CD4-positive, alpha-beta T cell (primary cell): ENCODE measurements around the gene MACROD2. TPM values are rescaled to one million over a fixed set of nuclear protein-coding genes. Genes with fewer than 3 reads are reported as not detected.

Source experiments
- ATAC-seq: fragments of 200-7000 bp; cut with Tn5 transposase; one replicate; pipeline ENCODE4 v1.10.0; 2022; ENCODE audit warnings: mild to moderate bottlenecking; ENCODE audit not compliant: poor library complexity
- CTCF ChIA-PET: fragments of 350-600 bp; sonication (Branson Sonifier 250); formaldehyde crosslinking; loops from one replicate; lab custom pipeline; 2021; ENCODE audit warnings: antibody characterized with exemption, inconsistent platforms; lab: Charles Lee
- POLR2A ChIA-PET: fragments of 350-600 bp; sonication (Branson Sonifier 250); formaldehyde crosslinking; loops from one replicate; lab custom pipeline; 2021; ENCODE audit warnings: antibody characterized with exemption, inconsistent platforms; lab: Charles Lee
- DNase-seq, 14 experiments: peaks; one replicate each; pipeline ENCODE4 v3.0.0-alpha.2; 2013 to 2020; ENCODE audit warnings: mixed read lengths in 2 of 14
- H3K27ac ChIP-seq, 2 donors: one replicate each; pipeline versions ENCODE4 v1.5.1 to v1.7.0; 2013; ENCODE audit warnings: low read length in 2 of 2, low read depth in 1 of 2, mild to moderate bottlenecking in 1 of 2
- H3K27me3 ChIP-seq, 2 experiments: 1 replicate in 1 of 2; 2 replicates in 1 of 2; pipeline versions ENCODE4 v1.6.1 to v1.7.0; 2013; ENCODE audit warnings: low read length in 2 of 2, control low read depth in 1 of 2, mild to moderate bottlenecking in 1 of 2, moderate library complexity in 1 of 2; ENCODE audit not compliant: insufficient read depth in 2 of 2, control insufficient read depth in 1 of 2
- H3K36me3 ChIP-seq: one replicate; pipeline ENCODE4 v1.6.1; 2013; ENCODE audit warnings: low read length, control low read depth; ENCODE audit not compliant: insufficient read depth
- H3K4me1 ChIP-seq: one replicate; pipeline ENCODE4 v1.6.1; 2013; ENCODE audit warnings: low read length, control low read depth; ENCODE audit not compliant: insufficient read depth
- H3K4me3 ChIP-seq: one replicate; pipeline ENCODE4 v1.5.1; 2013; ENCODE audit warnings: mild to moderate bottlenecking, low read length, moderate library complexity
- H3K9me3 ChIP-seq, 2 experiments: 1 replicate in 1 of 2; 2 replicates in 1 of 2; pipeline versions ENCODE4 v1.6.1 to v1.7.0; 2013; ENCODE audit warnings: low read length in 2 of 2, mild to moderate bottlenecking in 2 of 2, control low read depth in 1 of 2, moderate library complexity in 1 of 2; ENCODE audit not compliant: control insufficient read depth in 1 of 2, insufficient read depth in 1 of 2
- H3K27ac Mint-ChIP-seq: one replicate; pipeline ENCODE4 v1.8.0; 2020; ENCODE audit warnings: mixed read lengths
- H3K27me3 Mint-ChIP-seq: one replicate; pipeline ENCODE4 v1.8.0; 2021; ENCODE audit warnings: mixed read lengths
- H3K36me3 Mint-ChIP-seq: one replicate; pipeline ENCODE4 v1.8.0; 2021; ENCODE audit warnings: low read depth, mixed read lengths
- H3K4me1 Mint-ChIP-seq: one replicate; pipeline ENCODE4 v1.8.0; 2021; ENCODE audit warnings: low read depth, mixed read lengths
- H3K4me3 Mint-ChIP-seq: one replicate; pipeline ENCODE4 v1.8.0; 2020; ENCODE audit warnings: mild to moderate bottlenecking, mixed read lengths
- H3K9me3 Mint-ChIP-seq: one replicate; pipeline ENCODE4 v1.8.0; 2020; ENCODE audit warnings: mixed read lengths
- intact Hi-C, 2 experiments: fragments of 100-400 bp; cut with DNase I in 1 of 2; cut with micrococcal nuclease in 1 of 2; formaldehyde crosslinking; loops; one replicate each; pipeline versions ENCODE4 v1.15.1 to v1.9.0; 2023 to 2025; cut with DNase I, micrococcal nuclease
- total RNA-seq, 174 experiments: library from RNA in 2 of 174; stranded (reverse) in 2 of 174; gene quantifications; one replicate each; pipeline ENCODE4 v1.2.3 and lab custom pipeline; 2021 to 2026
- TF ChIP-seq, protein P1 (sequence below): fragments of 200-600 bp; IDR thresholded peaks from one replicate; pipeline ENCODE4 v1.8.0; 2022; ENCODE audit warnings: antibody characterized with exemption, mild to moderate bottlenecking

The MACROD2 gene
- total RNA-seq, 2 experiments from 2014 or later = not detected

DNA sequence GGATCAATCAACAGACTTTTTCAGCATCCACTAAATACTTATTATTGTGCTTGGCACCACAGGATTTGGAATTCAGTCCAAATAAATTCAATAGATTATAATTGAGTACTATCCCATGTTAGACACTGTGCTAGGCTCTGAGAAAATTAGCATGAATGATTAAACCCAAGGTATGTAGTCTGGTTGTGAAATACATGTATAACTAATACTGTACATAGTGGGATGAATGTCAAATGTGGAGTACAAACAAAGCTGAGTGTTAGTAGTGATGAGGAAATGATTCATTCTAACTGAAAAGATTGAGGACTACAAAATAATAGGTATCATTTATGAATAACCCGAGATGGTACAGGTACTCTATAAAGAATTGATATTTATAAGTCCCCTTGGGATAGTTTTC lies 454.0 kb downstream of the MACROD2 start:
- no peak for DNase-seq
- H3K9me3 ChIP-seq = peaks cover 0 to 12% of the 10 kb centered on the region in 2 experiments
- no peaks in the 10 kb centered on the region for H3K27me3 ChIP-seq
- ChIA-PET POLR2A (no interaction called here), CTCF (no interaction called here)
- ATAC-seq = no peak
- no peaks in the 10 kb centered on the region for H3K36me3 ChIP-seq
- H3K4me1 Mint-ChIP-seq = no peaks in the 10 kb centered on the region
- no peaks in the 10 kb centered on the region for H3K27me3 Mint-ChIP-seq
- peaks cover 11% of the 10 kb centered on the region for H3K9me3 Mint-ChIP-seq
- H3K36me3 Mint-ChIP-seq = no peaks in the 10 kb centered on the region
- no peak overlapping the region for H3K27ac ChIP-seq
- no peaks in the 10 kb centered on the region for H3K4me1 ChIP-seq
- H3K4me3 Mint-ChIP-seq = no peak overlapping the region
- no peak overlapping the region for H3K27ac Mint-ChIP-seq
- TF ChIP-seq, protein P1, sequence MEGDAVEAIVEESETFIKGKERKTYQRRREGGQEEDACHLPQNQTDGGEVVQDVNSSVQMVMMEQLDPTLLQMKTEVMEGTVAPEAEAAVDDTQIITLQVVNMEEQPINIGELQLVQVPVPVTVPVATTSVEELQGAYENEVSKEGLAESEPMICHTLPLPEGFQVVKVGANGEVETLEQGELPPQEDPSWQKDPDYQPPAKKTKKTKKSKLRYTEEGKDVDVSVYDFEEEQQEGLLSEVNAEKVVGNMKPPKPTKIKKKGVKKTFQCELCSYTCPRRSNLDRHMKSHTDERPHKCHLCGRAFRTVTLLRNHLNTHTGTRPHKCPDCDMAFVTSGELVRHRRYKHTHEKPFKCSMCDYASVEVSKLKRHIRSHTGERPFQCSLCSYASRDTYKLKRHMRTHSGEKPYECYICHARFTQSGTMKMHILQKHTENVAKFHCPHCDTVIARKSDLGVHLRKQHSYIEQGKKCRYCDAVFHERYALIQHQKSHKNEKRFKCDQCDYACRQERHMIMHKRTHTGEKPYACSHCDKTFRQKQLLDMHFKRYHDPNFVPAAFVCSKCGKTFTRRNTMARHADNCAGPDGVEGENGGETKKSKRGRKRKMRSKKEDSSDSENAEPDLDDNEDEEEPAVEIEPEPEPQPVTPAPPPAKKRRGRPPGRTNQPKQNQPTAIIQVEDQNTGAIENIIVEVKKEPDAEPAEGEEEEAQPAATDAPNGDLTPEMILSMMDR = no peak
- no peak overlapping the region for H3K4me3 ChIP-seq
- intact Hi-C loops = no loop called here

DNA sequence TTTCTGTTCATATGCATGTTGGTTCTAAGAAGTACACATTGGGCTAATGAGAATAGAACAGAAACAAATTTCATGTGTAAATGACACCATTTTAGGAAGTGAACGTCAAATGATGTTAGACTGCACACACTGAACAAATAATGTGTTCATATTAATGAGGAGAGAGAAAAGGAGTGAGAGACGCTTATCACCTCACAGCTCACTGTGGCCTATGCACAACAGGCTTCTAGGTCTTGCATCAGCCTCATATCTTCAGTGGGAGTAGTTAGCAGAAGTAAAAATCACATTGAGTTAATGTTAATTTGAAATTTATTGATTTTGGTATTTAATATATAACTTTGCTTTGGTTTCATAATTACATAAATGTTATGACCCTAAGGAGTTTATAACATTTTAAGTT lies 454.9 kb downstream of the MACROD2 start:
- Mint-ChIP-seq H3K27ac (no peak overlapping the region), H3K4me3 (no peak overlapping the region), H3K4me1 (no peaks in the 10 kb centered on the region), H3K9me3 (peaks cover 7% of the 10 kb centered on the region), H3K36me3 (no peaks in the 10 kb centered on the region), H3K27me3 (no peaks in the 10 kb centered on the region)
- Histone ChIP-seq H3K4me1 (no peaks in the 10 kb centered on the region), H3K36me3 (no peaks in the 10 kb centered on the region), H3K4me3 (no peak overlapping the region), H3K9me3 (peaks cover 0 to 12% of the 10 kb centered on the region in 2 experiments), H3K27me3 (no peaks in the 10 kb centered on the region), H3K27ac (no peak overlapping the region)
- ATAC-seq (no peak), DNase-seq (no peak)
- POLR2A ChIA-PET = no interaction called here
- CTCF ChIA-PET = no interaction called here
- TF ChIP-seq, protein P1 = no peak
- intact Hi-C loops = no loop called here

DNA sequence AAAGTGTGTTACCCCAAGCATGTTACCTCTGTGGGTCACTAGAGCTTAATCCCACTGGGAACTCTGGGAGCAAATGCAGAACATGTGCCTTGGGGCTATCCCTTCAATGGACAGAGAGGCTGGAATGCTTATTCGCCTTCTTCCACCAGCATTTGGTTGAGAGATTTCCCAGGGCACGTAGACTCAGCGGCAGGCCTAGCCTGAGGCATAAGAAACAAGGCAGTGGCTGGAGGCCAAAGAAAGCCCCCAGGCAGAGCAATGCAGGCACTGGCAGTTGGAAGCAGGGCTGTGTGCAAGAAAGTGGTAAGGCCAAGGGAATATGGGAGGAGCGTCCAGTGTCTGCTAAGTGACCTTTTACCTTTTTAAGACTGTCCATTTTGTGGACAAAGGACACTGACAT lies 456.1 kb downstream of the MACROD2 start:
- Histone ChIP-seq H3K36me3 (no peaks in the 10 kb centered on the region), H3K9me3 (peaks cover 0 to 12% of the 10 kb centered on the region in 2 experiments), H3K4me1 (no peaks in the 10 kb centered on the region), H3K27me3 (no peaks in the 10 kb centered on the region), H3K4me3 (no peak overlapping the region), H3K27ac (no peak overlapping the region)
- ChIA-PET CTCF (no interaction called here), POLR2A (no interaction called here)
- intact Hi-C loops = no loop called here
- TF ChIP-seq, protein P1 = no peak
- Mint-ChIP-seq H3K4me1 (no peaks in the 10 kb centered on the region), H3K36me3 (no peaks in the 10 kb centered on the region), H3K27ac (no peak overlapping the region), H3K27me3 (no peaks in the 10 kb centered on the region), H3K9me3 (peaks cover 5% of the 10 kb centered on the region), H3K4me3 (no peak overlapping the region)
- no peak for DNase-seq
- no peak for ATAC-seq
